Subcutaneous preadipocyte (primary cell): ENCODE measurements around the gene LIMS4. TPM values are rescaled to one million over a fixed set of nuclear protein-coding genes. Genes with fewer than 3 reads are reported as not detected.

Experiments used
- small RNA-seq: library from RNA; depleted of rRNA; stranded (forward); fragments of <200 nt; gene quantifications from one replicate; pipeline ENCODE3, GENCODE V24; 2012
- total RNA-seq: library from RNA; depleted of rRNA; stranded (reverse); fragments of >200 nt; gene quantifications from 2 replicates; pipeline ENCODE4 v1.2.3, GENCODE V29; 2012

Gene LIMS4
- total RNA-seq = 1.5 and 3.9 TPM in 2 replicates

DNA sequence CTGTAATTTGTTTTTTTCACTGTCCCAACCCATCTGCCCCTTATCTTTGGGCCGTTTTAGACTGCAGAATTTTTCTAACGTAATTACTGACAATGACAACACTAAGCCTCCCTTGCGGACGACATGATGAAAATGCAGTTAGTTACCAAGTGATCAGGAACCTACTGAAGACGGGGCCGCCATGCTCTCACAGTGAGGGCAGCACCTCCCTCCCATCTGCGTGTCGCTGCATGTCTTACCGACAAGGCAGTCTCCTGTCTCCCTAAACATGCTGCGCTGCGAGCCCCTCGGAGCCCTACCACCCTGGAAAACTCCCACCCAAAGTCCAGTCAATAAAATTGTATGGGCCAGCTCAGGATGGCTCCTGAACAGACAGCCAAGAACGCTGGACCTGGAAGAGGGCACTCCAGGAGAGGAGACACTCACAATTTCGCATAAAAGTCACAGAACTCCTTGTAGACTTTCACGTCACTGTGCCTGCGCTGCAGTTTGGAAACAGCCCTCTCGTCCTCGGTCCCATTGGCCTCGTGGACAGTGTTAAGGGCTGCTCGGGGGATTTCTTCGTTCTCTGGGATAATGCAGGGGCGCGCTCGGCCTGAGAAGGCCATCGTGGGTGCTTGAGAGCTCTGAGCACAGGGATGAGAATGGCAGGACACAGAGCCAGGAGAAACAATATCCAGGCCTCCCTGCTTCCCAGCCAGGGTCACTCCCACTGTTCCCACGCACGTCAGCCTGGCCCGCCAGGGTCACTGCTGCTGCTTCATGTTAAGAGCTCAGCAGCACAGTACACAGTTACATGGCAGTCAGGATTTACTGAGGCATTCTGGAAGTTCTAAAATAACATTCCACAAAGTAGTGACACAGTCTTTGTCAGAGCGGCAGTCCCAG is at the start of gene LIMS4:
Gene LIMS4, minus strand, starts transcription at position 646 of the 888 bp plus-strand sequence. Its CDS starts 38 bp downstream, at position 608.

Small RNA genes lying within 50 kb of the gene (small RNA-seq; reads per million reads assigned to genes)
- not detected for gene AC108938.1

Other genes with a start within 250 kb of the LIMS4 start
- gene RGPD6, start 104.4 kb upstream of the LIMS4 start, total RNA-seq = 20.9 and 32.8 TPM in 2 replicates
- gene BUB1, start 205.2 kb upstream of the LIMS4 start, total RNA-seq = 36.7 and 68.6 TPM in 2 replicates